GM12874 (cell line): ENCODE measurements around the gene FGF6.

ENCODE experiments used
- TF ChIP-seq, protein P1 (sequence below): IDR thresholded peaks from 2 replicates; pipeline ENCODE4 v1.5.1; 2011; ENCODE audit warnings: low read depth, mild to moderate bottlenecking, control low read depth, low read length, moderate library complexity; ENCODE audit not compliant: insufficient read depth

The FGF6 gene, protein sequence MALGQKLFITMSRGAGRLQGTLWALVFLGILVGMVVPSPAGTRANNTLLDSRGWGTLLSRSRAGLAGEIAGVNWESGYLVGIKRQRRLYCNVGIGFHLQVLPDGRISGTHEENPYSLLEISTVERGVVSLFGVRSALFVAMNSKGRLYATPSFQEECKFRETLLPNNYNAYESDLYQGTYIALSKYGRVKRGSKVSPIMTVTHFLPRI

DNA sequence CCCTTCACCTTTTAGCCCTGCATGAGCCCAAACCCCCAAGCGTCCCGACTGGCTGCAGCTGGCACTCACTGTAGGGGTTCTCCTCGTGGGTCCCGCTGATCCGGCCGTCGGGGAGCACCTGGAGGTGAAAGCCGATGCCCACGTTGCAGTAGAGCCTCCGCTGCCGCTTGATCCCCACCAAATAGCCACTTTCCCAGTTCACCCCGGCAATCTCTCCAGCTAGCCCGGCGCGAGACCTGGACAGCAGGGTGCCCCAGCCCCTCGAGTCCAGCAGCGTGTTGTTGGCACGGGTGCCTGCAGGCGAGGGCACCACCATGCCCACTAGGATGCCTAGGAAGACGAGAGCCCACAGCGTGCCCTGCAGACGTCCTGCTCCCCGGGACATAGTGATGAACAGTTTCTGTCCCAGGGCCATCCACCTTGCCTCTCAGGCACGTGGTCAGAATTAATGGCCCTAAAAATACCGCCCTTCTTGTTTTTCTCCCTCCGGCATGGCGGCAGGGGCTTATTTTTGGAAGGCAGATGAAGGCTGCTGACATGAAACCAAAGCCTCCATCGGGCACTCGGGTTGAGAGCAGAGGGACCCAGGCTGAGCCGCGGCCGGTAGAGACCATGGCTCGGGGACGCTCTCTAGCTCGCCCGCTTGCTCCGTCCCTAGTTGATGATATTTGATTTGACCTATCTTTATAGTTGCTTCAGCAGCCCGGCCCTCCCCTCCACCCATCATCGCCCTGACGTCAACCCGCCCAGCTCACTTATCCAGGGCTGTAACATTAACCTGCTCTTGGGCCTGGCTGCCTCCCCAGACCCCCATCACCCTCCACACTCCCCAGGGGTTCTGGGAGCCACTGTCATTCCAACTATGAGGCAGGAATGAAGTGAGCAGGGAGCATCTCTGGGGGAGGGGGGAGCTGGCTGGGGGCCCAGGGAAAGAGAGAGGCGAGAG lies at the start of gene FGF6:
Gene FGF6 (minus strand): TSS at position 660 of the 946 bp plus-strand sequence. CDS start 245 bp downstream, at position 415.
- TF ChIP-seq, protein P1, sequence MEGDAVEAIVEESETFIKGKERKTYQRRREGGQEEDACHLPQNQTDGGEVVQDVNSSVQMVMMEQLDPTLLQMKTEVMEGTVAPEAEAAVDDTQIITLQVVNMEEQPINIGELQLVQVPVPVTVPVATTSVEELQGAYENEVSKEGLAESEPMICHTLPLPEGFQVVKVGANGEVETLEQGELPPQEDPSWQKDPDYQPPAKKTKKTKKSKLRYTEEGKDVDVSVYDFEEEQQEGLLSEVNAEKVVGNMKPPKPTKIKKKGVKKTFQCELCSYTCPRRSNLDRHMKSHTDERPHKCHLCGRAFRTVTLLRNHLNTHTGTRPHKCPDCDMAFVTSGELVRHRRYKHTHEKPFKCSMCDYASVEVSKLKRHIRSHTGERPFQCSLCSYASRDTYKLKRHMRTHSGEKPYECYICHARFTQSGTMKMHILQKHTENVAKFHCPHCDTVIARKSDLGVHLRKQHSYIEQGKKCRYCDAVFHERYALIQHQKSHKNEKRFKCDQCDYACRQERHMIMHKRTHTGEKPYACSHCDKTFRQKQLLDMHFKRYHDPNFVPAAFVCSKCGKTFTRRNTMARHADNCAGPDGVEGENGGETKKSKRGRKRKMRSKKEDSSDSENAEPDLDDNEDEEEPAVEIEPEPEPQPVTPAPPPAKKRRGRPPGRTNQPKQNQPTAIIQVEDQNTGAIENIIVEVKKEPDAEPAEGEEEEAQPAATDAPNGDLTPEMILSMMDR = no peak

DNA sequence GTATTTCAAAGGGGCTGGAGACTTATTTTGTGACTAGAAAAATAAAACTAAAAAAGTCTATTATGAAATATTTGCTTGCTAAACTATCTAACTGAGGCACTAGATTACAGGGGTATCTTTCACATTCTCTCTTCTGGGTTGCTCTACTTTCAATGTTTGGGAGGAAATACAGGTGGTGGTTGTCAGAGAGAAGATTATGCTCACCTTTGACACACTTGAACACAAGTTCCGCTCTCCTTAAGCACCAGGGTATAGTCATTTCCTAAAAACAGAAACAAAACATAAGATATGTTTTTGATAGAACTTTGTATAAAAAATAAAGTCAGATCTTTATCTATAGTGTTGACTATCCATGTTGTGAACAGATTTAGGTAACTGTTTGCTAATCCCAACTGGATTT lies 45.4 kb upstream of the FGF6 start:
- TF ChIP-seq, protein P1 = no peak

DNA sequence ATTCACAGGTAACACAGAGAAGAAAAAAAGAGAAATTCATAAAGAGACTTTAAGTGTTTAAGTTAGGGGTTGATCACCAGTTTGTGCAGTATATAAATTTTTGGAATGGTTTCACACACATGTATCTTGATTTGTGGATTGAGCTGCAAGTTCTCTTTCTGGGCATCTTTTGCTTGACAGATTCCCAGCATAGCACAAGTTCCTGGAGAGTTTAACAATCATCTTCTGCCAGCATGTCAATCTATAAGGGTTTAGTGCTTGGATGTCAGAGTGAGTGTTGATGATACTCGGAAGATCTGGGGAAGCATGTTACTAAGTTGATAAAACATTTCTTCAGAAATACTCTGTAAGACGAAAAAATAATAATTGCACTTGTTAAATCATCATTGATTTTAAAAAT lies 43.9 kb upstream of the FGF6 start:
- TF ChIP-seq, protein P1 = no peak

DNA sequence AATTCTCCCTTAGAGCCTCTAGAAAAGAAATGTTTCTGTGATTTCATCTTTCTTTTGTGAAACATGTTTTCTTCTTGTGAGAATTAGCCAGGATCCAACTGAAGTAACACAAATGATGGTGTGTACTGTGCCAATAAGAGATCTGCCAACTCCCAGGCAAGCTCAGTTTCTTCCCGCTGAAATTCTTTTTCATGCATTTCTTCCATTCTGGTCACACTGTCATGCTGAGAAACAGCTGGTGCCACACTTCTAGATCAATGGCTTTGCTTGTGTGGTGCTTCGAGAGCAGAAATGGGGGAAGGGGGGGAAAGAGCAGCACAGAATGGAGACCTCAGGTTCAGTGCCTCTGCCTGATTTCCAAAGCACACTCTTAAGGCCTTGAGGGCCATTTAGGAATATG lies 41.4 kb upstream of the FGF6 start:
- TF ChIP-seq, protein P1 = no peak

DNA sequence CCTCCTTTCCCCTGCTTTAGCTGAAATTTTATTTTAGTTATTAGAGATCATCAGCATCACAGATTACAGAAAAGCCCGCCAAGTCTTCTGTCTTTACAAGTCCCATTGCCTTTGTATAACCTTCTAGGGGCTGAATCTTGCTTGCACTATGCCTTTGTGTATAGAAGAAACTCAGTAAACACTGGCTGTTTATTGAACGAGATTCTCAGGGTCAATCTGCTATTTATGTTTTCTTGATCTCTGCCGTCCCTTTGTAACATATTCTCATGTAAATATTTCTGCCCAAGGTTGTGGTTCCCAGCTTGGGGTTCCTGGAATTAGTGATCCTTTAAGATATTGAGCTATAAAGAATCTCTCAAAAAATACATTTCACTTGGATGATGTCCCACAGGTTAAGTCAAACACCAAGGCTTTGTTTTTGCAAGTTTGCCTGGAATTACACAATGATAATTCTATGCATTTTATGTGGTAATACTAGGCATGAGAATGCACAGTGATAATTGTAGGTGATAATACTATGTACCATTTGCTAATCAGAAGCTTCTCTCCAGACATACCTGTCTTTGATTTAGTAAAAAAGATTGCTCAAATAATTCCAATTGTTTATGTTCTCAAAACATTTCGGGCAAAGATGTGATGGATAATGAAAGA lies 40.6 kb upstream of the FGF6 start:
- TF ChIP-seq, protein P1 = no peak

DNA sequence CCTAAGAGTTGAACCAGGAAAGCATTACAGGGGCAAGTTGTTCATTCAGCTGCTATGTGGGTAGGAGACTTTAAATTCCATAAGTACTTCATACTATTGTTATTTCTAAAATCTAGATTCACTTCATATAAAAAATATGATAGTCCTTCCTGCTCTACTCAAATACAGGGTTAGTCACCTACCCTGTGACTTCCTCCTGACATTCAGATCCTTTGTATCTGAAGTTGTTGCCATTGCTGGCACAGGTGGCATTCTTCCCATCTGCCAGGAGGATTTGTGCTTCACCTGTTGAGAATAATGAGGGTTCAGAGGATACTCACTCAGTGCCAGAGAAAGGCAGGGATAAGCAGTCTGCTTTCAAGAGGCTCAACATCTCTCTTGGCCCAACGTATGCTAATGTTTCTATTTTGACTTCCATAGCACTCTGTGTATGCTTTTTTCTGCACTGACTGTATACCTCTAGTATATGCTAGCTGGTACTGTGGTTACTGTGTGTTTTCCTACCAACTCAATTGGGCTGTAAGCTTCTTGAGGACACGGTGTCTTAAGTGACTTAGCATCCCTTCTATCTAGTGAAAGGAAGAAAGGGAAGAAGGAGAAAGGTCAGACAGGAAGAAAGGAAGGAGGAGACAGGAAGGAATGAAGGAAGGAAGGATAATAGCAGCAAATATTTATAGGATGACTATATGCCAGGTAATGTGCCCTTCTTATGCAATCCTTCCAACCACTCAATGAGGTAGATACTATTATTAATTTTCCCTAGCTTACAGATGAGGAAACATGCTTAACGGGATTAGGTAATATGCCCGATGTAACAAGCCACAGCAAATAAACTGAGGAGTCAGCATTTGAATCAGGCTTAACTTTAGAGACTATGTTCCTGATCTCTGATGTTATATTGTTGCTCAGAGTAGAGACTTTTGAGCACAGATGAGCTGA lies 38.5 kb upstream of the FGF6 start:
- TF ChIP-seq, protein P1 = no peak
